ENCODE results near the gene C2orf49.

DNA sequence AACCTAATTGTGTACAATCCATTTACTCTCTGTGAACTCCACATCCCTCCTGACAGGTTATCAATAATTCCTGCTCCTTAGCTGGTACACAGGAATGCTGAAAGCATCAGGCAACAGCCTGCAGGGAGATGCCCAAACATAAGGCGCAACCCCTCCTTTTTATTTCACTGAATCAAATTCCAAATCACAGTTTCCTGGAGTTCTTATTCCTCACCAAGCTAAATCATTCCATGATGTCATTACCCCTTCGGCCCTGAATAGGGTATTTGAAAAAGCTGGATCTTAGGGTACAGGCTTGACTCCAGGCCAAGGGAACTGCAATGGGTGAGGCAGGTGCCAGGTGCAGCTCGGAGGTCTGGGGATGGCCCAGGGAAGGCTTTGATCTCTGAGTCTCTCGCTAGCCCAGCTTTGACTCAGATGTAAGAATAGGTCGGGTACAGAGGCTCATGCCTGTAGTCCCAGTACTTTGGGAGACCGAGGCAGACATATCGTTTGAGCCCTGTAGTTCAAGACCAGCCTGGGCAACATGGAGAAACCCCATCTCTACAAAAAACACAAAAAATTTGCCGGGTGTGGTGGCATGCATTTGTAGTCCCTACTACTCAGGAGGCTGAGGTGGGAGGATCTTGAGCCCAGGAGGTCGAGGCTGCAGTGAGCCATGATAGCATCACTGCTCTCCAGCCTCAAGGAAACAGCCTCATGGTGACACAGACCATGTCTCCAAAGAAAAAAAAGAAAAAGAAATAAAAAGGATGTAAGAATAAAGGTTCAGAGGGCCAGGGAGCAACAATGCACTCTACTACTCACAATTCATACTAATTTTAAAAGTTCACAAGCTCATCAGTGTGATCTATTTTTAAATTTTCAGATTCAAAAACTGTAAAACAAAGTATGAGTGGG is 54.7 kb downstream of the C2orf49 start:
- TF ChIP-seq ZNF384 (IDR thresholded peaks at IDR 0.05): no peak
- TF ChIP-seq BHLHE40 (IDR thresholded peaks at IDR 0.05; ENCODE audit: borderline replicate concordance): no peak

Data from HEK293T (cell line).